HL-60 (cell line): Measurements from ENCODE around the gene GALNT9.

Source experiments
- DNase-seq, 2 experiments: peaks; one replicate each; pipeline ENCODE4 v3.0.0-alpha.2; 2010 to 2020; ENCODE audit warnings: low read depth in 1 of 2, low spot score in 1 of 2
- H3K27ac ChIP-seq: fragments of 250-450 bp; sonication (Bioruptor Pico); replicated peaks from 2 replicates; pipeline ENCODE4 v1.5.1; 2020; ENCODE audit warnings: mild to moderate bottlenecking, moderate library complexity
- H3K27me3 ChIP-seq: fragments of 250-450 bp; sonication (Bioruptor Pico); 2 replicates; pipeline ENCODE4 v1.5.1; 2021; ENCODE audit warnings: mild to moderate bottlenecking, moderate library complexity; ENCODE audit not compliant: insufficient read depth, poor library complexity, severe bottlenecking
- H3K4me3 ChIP-seq: replicated peaks from 2 replicates; pipeline ENCODE4 v1.5.1; 2011; ENCODE audit warnings: mild to moderate bottlenecking, control low read depth, low read length; ENCODE audit not compliant: insufficient read depth
- CTCF ChIP-seq: IDR thresholded peaks from one replicate; pipeline ENCODE4 v1.5.1; 2011; ENCODE audit warnings: low read length, control low read depth, inconsistent platforms; ENCODE audit not compliant: insufficient read depth
- GABPA ChIP-seq: IDR thresholded peaks from 2 replicates; pipeline ENCODE4 v1.6.1; 2012; ENCODE audit warnings: low read depth
- POLR2AphosphoS5 ChIP-seq: IDR thresholded peaks from 2 replicates; pipeline ENCODE4 v1.6.1; 2012; ENCODE audit warnings: low read depth
- REST ChIP-seq: IDR thresholded peaks from 2 replicates; pipeline ENCODE4 v1.6.1; 2012; ENCODE audit warnings: low read depth; ENCODE audit not compliant: insufficient replicate concordance
- SPI1 ChIP-seq: IDR thresholded peaks from 2 replicates; pipeline ENCODE4 v1.6.1; 2012; ENCODE audit warnings: low read depth, mild to moderate bottlenecking, borderline replicate concordance

The GALNT9 gene

GRCh38 chr12:132330549-132330881 lies 1.1 kb upstream of the GALNT9 start:
- Histone ChIP-seq H3K27me3 (peaks cover 35% of the 10 kb centered on the region), H3K4me3 (no peak overlapping the region), H3K27ac (no peak overlapping the region)
- TF ChIP-seq CTCF (no peak), REST (no peak), SPI1 (no peak), GABPA (no peak), POLR2AphosphoS5 (no peak)
- no peak for DNase-seq

GRCh38 chr12:132329720-132330548 lies 545 bp upstream of the GALNT9 start:
- TF ChIP-seq GABPA = no peak
- no peak for TF ChIP-seq SPI1
- TF ChIP-seq POLR2AphosphoS5 = no peak
- no peak for TF ChIP-seq CTCF
- no peak for TF ChIP-seq REST
- Histone ChIP-seq H3K27ac (no peak overlapping the region), H3K4me3 (no peak overlapping the region), H3K27me3 (peaks cover 35% of the 10 kb centered on the region)
- no peak for DNase-seq

- no peak overlapping the region for H3K27ac ChIP-seq
- TF ChIP-seq CTCF (no peak), POLR2AphosphoS5 (no peak), SPI1 (no peak), GABPA (no peak), REST (no peak)
- H3K27me3 ChIP-seq = peaks cover 35% of the 10 kb centered on the region
- no peak for DNase-seq
- no peak overlapping the region for H3K4me3 ChIP-seq
Measured at GRCh38 chr12:132328282-132329029, 933 bp downstream of the GALNT9 start.
